Neural cell (in vitro differentiated cells): ENCODE data around the gene PRRT1B. TPM values are rescaled to one million over a fixed set of nuclear protein-coding genes. Genes with fewer than 3 reads are reported as not detected.

Source experiments
- H2AFZ ChIP-seq: fragments of 200-600, 300-800 bp; sonication (generic), shearing (Covaris generic); 2 replicates; pipeline ENCODE4 v1.6.0; 2014; ENCODE audit warnings: low read depth, mild to moderate bottlenecking, antibody characterized with exemption, low read length, moderate library complexity
- H3F3A ChIP-seq: fragments of 200-600 bp; shearing (Covaris generic); 2 replicates; pipeline ENCODE4 v1.6.1; 2016; ENCODE audit warnings: mild to moderate bottlenecking, moderate library complexity, mixed read lengths, antibody characterized with exemption, low read length; ENCODE audit not compliant: insufficient read depth, poor library complexity, severe bottlenecking
- H3K27ac ChIP-seq: fragments of 200-600, 300-800 bp; sonication (generic), shearing (Covaris generic); 2 replicates; pipeline ENCODE4 v1.5.1; 2014; ENCODE audit warnings: mild to moderate bottlenecking, low read length, moderate library complexity
- H3K27me3 ChIP-seq: fragments of 300-800, 200-600 bp; sonication (generic), shearing (Covaris generic); 2 replicates; pipeline ENCODE4 v1.6.0; 2014; ENCODE audit warnings: mild to moderate bottlenecking, low read depth, low read length, moderate library complexity; ENCODE audit not compliant: insufficient read depth
- H3K36me3 ChIP-seq: fragments of 300-800, 200-600 bp; sonication (generic), shearing (Covaris generic); 2 replicates; pipeline ENCODE4 v1.5.1; 2014; ENCODE audit warnings: mild to moderate bottlenecking, antibody characterized with exemption, low read length, moderate library complexity; ENCODE audit not compliant: insufficient read depth
- H3K4me2 ChIP-seq: fragments of 300-800, 200-600 bp; sonication (generic), shearing (Covaris generic); 2 replicates; pipeline ENCODE4 v1.6.0; 2014; ENCODE audit warnings: mild to moderate bottlenecking, low read length
- H3K4me3 ChIP-seq: fragments of 300-800, 200-600 bp; sonication (generic), shearing (Covaris generic); 2 replicates; pipeline ENCODE4 v1.5.1; 2014; ENCODE audit warnings: mild to moderate bottlenecking, low read length, moderate library complexity
- H3K79me2 ChIP-seq: fragments of 200-600 bp; shearing (Covaris generic); replicated peaks from 2 replicates; pipeline ENCODE4 v1.6.0; 2014; ENCODE audit warnings: mild to moderate bottlenecking, low read length, moderate library complexity; ENCODE audit not compliant: insufficient read depth
- H3K9ac ChIP-seq: fragments of 300-800, 200-600 bp; sonication (generic), shearing (Covaris generic); 2 replicates; pipeline ENCODE4 v1.6.1; 2016; ENCODE audit warnings: mild to moderate bottlenecking, low read length, mixed read lengths
- H3K9me2 ChIP-seq: fragments of 200-600 bp; shearing (Covaris generic); 2 replicates; pipeline ENCODE4 v1.6.1; 2016; ENCODE audit warnings: mild to moderate bottlenecking, low read length, mixed read lengths; ENCODE audit not compliant: insufficient read depth
- H3K9me3 ChIP-seq: fragments of 200-600, 300-800 bp; sonication (generic), shearing (Covaris generic); 2 replicates; pipeline ENCODE4 v1.6.1; 2016; ENCODE audit warnings: mild to moderate bottlenecking, mixed run types, low read length, moderate library complexity, mixed read lengths
- H4K20me1 ChIP-seq: fragments of 200-600 bp; shearing (Covaris generic); 2 replicates; pipeline ENCODE4 v1.6.1; 2016; ENCODE audit warnings: mild to moderate bottlenecking, mixed run types; ENCODE audit not compliant: insufficient read depth
- EP300 ChIP-seq: fragments of 450-650 bp; conservative IDR thresholded peaks from 2 replicates; pipeline ENCODE4 v1.6.1; 2014; ENCODE audit warnings: antibody characterized with exemption, mild to moderate bottlenecking, moderate library complexity; ENCODE audit not compliant: poor library complexity, severe bottlenecking
- EZH2 ChIP-seq: fragments of 200-600, 300-800 bp; shearing (Covaris generic), sonication (generic); IDR thresholded peaks from 2 replicates; pipeline ENCODE4 v1.6.1; 2014; ENCODE audit warnings: antibody characterized with exemption, low read length, borderline replicate concordance, mild to moderate bottlenecking; ENCODE audit not compliant: insufficient read depth, poor library complexity, severe bottlenecking
- MXI1 ChIP-seq: fragments of 450-650 bp; conservative IDR thresholded peaks from 2 replicates; pipeline ENCODE4 v1.6.1; 2014; ENCODE audit warnings: antibody characterized with exemption, mild to moderate bottlenecking; ENCODE audit not compliant: poor library complexity, severe bottlenecking
- POLR2AphosphoS5 ChIP-seq: IDR thresholded peaks from 2 replicates; pipeline ENCODE4 v1.6.1; 2012
- RAD21 ChIP-seq: fragments of 450-650 bp; conservative IDR thresholded peaks from 2 replicates; pipeline ENCODE4 v1.6.1; 2014; ENCODE audit warnings: antibody characterized with exemption, mild to moderate bottlenecking, moderate library complexity
- SMC3 ChIP-seq: fragments of 450-650 bp; conservative IDR thresholded peaks from 2 replicates; pipeline ENCODE4 v1.6.1; 2014; ENCODE audit warnings: antibody characterized with exemption, mild to moderate bottlenecking, moderate library complexity; ENCODE audit not compliant: poor library complexity
- TAF1 ChIP-seq: IDR thresholded peaks from 2 replicates; pipeline ENCODE4 v1.6.1; 2012; ENCODE audit warnings: low read depth
- polyA plus RNA-seq: library from polyadenylated mRNA; depleted of rRNA; stranded (reverse); fragments of >200 nt; gene quantifications from 2 replicates; pipeline ENCODE4 v1.2.3, GENCODE V29; 2014
- TF ChIP-seq, protein P1 (sequence below): fragments of 450-650 bp; IDR thresholded peaks from 2 replicates; pipeline ENCODE4 v1.5.1; 2014; ENCODE audit warnings: antibody characterized with exemption, mild to moderate bottlenecking, moderate library complexity; ENCODE audit not compliant: poor library complexity, severe bottlenecking
- TF ChIP-seq, protein P2 (sequence below): IDR thresholded peaks from 2 replicates; pipeline ENCODE4 v1.6.1; 2012; ENCODE audit warnings: borderline replicate concordance

The PRRT1B gene
- polyA plus RNA-seq, 1 donor from 2014 or later: not detected

GRCh38 chr9:131578731-131579504 is 33.6 kb downstream of the PRRT1B start:
- Histone ChIP-seq H3K9ac (no peak overlapping the region), H3K36me3 (no peaks in the 10 kb centered on the region), H3K9me3 (no peaks in the 10 kb centered on the region), H3K27me3 (no peaks in the 10 kb centered on the region), H3K9me2 (no peaks in the 10 kb centered on the region), H4K20me1 (no peaks in the 10 kb centered on the region), H3F3A (no peaks in the 10 kb centered on the region), H3K4me3 (no peak overlapping the region), H3K4me2 (no peak overlapping the region), H3K79me2 (no peaks in the 10 kb centered on the region), H3K27ac (no peak overlapping the region), H2AFZ (no peak overlapping the region)
- no peak for TF ChIP-seq SMC3
- TF ChIP-seq RAD21: no peak

DNA sequence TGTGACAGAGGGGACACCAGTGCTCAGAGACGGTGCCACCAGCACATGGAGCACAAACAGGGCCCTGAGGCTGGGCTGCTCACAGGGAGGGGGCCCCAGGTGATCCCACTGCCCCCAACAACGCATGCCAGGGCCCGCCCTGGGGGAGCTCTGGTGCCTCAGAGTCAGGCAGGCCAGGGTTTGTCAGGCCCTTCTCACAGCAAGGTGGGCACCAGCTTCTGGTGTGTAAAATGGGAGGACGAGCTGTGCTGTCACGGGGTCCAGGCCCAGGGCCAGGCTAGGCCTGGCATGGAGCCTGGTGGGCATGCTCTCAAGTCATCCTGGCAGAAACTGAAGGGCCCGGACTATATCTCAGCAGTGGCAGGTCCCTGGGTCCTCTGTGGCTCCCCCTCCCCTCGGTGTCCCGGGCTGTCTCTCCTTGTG is 34.5 kb downstream of the PRRT1B start:
- H3K27ac ChIP-seq: no peak overlapping the region
- no peaks in the 10 kb centered on the region for H3K36me3 ChIP-seq
- no peaks in the 10 kb centered on the region for H3K9me3 ChIP-seq
- H3K27me3 ChIP-seq: no peaks in the 10 kb centered on the region
- no peak overlapping the region for H3K9ac ChIP-seq
- H3K4me3 ChIP-seq: no peak overlapping the region
- TF ChIP-seq MXI1 (no peak), EZH2 (no peak), TAF1 (no peak), RAD21 (no peak)
- TF ChIP-seq, protein P1, sequence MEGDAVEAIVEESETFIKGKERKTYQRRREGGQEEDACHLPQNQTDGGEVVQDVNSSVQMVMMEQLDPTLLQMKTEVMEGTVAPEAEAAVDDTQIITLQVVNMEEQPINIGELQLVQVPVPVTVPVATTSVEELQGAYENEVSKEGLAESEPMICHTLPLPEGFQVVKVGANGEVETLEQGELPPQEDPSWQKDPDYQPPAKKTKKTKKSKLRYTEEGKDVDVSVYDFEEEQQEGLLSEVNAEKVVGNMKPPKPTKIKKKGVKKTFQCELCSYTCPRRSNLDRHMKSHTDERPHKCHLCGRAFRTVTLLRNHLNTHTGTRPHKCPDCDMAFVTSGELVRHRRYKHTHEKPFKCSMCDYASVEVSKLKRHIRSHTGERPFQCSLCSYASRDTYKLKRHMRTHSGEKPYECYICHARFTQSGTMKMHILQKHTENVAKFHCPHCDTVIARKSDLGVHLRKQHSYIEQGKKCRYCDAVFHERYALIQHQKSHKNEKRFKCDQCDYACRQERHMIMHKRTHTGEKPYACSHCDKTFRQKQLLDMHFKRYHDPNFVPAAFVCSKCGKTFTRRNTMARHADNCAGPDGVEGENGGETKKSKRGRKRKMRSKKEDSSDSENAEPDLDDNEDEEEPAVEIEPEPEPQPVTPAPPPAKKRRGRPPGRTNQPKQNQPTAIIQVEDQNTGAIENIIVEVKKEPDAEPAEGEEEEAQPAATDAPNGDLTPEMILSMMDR: no peak
- no peaks in the 10 kb centered on the region for H3K79me2 ChIP-seq
- no peaks in the 10 kb centered on the region for H3K9me2 ChIP-seq
- H2AFZ ChIP-seq: no peak overlapping the region
- H3K4me2 ChIP-seq: no peak overlapping the region
- no peaks in the 10 kb centered on the region for H4K20me1 ChIP-seq
- no peaks in the 10 kb centered on the region for H3F3A ChIP-seq

DNA sequence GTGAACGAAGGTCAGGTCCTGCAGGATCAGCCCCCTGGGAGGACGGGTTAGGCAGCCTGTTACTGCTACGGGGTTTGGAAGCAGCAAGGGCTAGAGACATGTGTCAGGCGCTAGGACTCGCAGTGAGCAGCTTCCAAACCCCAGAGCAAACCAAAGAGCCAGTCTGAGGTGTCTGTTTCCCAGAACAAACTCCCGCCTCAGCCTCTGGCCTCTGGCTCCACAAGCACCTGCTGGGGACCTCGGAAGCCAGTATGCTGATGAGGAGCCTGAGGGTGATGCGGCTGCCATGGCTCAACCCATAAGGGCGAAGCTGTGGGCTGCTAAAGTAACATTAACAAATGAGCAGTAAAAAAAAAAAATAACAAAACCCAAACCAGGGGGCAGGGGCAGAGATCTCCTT is 35.0 kb downstream of the PRRT1B start:
- H3K27ac ChIP-seq: no peak overlapping the region
- TF ChIP-seq RAD21: no peak
- TF ChIP-seq EZH2: no peak
- TF ChIP-seq MXI1: no peak
- no peak for TF ChIP-seq TAF1
- no peak for TF ChIP-seq POLR2AphosphoS5
- TF ChIP-seq EP300: no peak
- TF ChIP-seq, protein P1: no peak
- TF ChIP-seq, protein P2, sequence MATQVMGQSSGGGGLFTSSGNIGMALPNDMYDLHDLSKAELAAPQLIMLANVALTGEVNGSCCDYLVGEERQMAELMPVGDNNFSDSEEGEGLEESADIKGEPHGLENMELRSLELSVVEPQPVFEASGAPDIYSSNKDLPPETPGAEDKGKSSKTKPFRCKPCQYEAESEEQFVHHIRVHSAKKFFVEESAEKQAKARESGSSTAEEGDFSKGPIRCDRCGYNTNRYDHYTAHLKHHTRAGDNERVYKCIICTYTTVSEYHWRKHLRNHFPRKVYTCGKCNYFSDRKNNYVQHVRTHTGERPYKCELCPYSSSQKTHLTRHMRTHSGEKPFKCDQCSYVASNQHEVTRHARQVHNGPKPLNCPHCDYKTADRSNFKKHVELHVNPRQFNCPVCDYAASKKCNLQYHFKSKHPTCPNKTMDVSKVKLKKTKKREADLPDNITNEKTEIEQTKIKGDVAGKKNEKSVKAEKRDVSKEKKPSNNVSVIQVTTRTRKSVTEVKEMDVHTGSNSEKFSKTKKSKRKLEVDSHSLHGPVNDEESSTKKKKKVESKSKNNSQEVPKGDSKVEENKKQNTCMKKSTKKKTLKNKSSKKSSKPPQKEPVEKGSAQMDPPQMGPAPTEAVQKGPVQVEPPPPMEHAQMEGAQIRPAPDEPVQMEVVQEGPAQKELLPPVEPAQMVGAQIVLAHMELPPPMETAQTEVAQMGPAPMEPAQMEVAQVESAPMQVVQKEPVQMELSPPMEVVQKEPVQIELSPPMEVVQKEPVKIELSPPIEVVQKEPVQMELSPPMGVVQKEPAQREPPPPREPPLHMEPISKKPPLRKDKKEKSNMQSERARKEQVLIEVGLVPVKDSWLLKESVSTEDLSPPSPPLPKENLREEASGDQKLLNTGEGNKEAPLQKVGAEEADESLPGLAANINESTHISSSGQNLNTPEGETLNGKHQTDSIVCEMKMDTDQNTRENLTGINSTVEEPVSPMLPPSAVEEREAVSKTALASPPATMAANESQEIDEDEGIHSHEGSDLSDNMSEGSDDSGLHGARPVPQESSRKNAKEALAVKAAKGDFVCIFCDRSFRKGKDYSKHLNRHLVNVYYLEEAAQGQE: no peak
- TF ChIP-seq SMC3: no peak

More for the DNA sequence above, 35.0 kb downstream of the PRRT1B start:
- no peaks in the 10 kb centered on the region for H3K27me3 ChIP-seq
- no peaks in the 10 kb centered on the region for H4K20me1 ChIP-seq
- no peak overlapping the region for H2AFZ ChIP-seq
- no peaks in the 10 kb centered on the region for H3K79me2 ChIP-seq
- no peaks in the 10 kb centered on the region for H3K9me2 ChIP-seq
- no peaks in the 10 kb centered on the region for H3K9me3 ChIP-seq
- H3K4me2 ChIP-seq: no peak overlapping the region
- H3K36me3 ChIP-seq: no peaks in the 10 kb centered on the region
- no peak overlapping the region for H3K4me3 ChIP-seq
- no peaks in the 10 kb centered on the region for H3F3A ChIP-seq
- no peak overlapping the region for H3K9ac ChIP-seq
